Stromal cell of bone marrow (primary cell): ENCODE measurements around the gene NAV1.
"Not testable (repeated sequence)": the region's sequence is repeated elsewhere in the genome, so short reads cannot be mapped to it uniquely, and the experiment has no call there.

Experiments
- DNase-seq: peaks from one replicate; pipeline ENCODE4 v3.0.0-alpha.2; 2012; ENCODE audit warnings: low read depth

NAV1 gene

GRCh38 chr1:201520046-201520575, 18.8 kb upstream of the NAV1 start:
- DNase-seq, result not testable (repeated sequence)

- no peak for DNase-seq
Observed at GRCh38 chr1:201525193-201525778, 13.6 kb upstream of the NAV1 start.

- no peak for DNase-seq
Observed at GRCh38 chr1:201527879-201528278, 11.0 kb upstream of the NAV1 start.

GRCh38 chr1:201528631-201529252, 10.2 kb upstream of the NAV1 start:
- DNase-seq, result no peak

GRCh38 chr1:201530741-201531531, 8.0 kb upstream of the NAV1 start:
- peak; percentile 92 for DNase-seq

- no peak for DNase-seq
Observed at GRCh38 chr1:201531551-201532425, 7.1 kb upstream of the NAV1 start.

- no peak for DNase-seq
Observed at GRCh38 chr1:201533836-201534235, 5.1 kb upstream of the NAV1 start.

GRCh38 chr1:201535046-201535918, 3.6 kb upstream of the NAV1 start:
- DNase-seq, result no peak

- no peak for DNase-seq
Observed at GRCh38 chr1:201535919-201536245, 3.0 kb upstream of the NAV1 start.

- peak; percentile 93 for DNase-seq
Observed at GRCh38 chr1:201536558-201536957, 2.4 kb upstream of the NAV1 start.

- no peak for DNase-seq
Observed at GRCh38 chr1:201537028-201537427, 1.9 kb upstream of the NAV1 start.

- DNase-seq, result no peak
Observed at GRCh38 chr1:201537467-201537866, 1.5 kb upstream of the NAV1 start.

GRCh38 chr1:201537891-201538611, 876 bp upstream of the NAV1 start:
- no peak for DNase-seq

- DNase-seq, result no peak
Observed at GRCh38 chr1:201539561-201540431, 869 bp downstream of the NAV1 start.

- DNase-seq, result no peak
Observed at GRCh38 chr1:201540846-201541735, 2.2 kb downstream of the NAV1 start.

- DNase-seq, result no peak
Observed at GRCh38 chr1:201542309-201543035, 3.5 kb downstream of the NAV1 start.

GRCh38 chr1:201543871-201544642, 5.1 kb downstream of the NAV1 start:
- no peak for DNase-seq
